Skeletal muscle tissue (tissue), 4 donors: ENCODE measurements around the gene SKOR2. TPM values are rescaled to one million over a fixed set of nuclear protein-coding genes. Genes with fewer than 3 reads are reported as not detected.

ENCODE experiments used
- H3K27ac ChIP-seq: one replicate; pipeline ENCODE4 v1.7.0; 2013; ENCODE audit warnings: mild to moderate bottlenecking, low read depth, low read length, inconsistent platforms
- H3K27me3 ChIP-seq, 3 donors: one replicate each; pipeline ENCODE4 v1.7.0; 2013; ENCODE audit warnings: low read length in 3 of 3; ENCODE audit not compliant: control insufficient read depth in 3 of 3, insufficient read depth in 3 of 3
- H3K36me3 ChIP-seq, 3 donors: one replicate each; pipeline ENCODE4 v1.7.0; 2013; ENCODE audit warnings: low read length in 3 of 3; ENCODE audit not compliant: control insufficient read depth in 3 of 3, insufficient read depth in 3 of 3
- H3K4me1 ChIP-seq, 3 donors: one replicate each; pipeline ENCODE4 v1.7.0; 2013; ENCODE audit warnings: low read length in 3 of 3, mild to moderate bottlenecking in 3 of 3; ENCODE audit not compliant: control insufficient read depth in 3 of 3, insufficient read depth in 3 of 3
- H3K4me3 ChIP-seq, 3 donors: one replicate each; pipeline ENCODE4 v1.7.0; 2013; ENCODE audit warnings: low read length in 3 of 3
- H3K9ac ChIP-seq, 3 donors: one replicate each; pipeline ENCODE4 v1.7.0; 2013; ENCODE audit warnings: low read length in 3 of 3, mild to moderate bottlenecking in 3 of 3, moderate library complexity in 2 of 3, low read depth in 1 of 3
- H3K9me3 ChIP-seq, 3 donors: one replicate each; pipeline ENCODE4 v1.7.0; 2013; ENCODE audit warnings: low read length in 3 of 3; ENCODE audit not compliant: control insufficient read depth in 3 of 3
- total RNA-seq: library from RNA; depleted of rRNA; stranded (reverse); fragments of >200 nt; gene quantifications from one replicate; pipeline ENCODE4 v1.2.3, GENCODE V29; 2014
- donor health status: Osteomylitis.

Gene SKOR2, protein sequence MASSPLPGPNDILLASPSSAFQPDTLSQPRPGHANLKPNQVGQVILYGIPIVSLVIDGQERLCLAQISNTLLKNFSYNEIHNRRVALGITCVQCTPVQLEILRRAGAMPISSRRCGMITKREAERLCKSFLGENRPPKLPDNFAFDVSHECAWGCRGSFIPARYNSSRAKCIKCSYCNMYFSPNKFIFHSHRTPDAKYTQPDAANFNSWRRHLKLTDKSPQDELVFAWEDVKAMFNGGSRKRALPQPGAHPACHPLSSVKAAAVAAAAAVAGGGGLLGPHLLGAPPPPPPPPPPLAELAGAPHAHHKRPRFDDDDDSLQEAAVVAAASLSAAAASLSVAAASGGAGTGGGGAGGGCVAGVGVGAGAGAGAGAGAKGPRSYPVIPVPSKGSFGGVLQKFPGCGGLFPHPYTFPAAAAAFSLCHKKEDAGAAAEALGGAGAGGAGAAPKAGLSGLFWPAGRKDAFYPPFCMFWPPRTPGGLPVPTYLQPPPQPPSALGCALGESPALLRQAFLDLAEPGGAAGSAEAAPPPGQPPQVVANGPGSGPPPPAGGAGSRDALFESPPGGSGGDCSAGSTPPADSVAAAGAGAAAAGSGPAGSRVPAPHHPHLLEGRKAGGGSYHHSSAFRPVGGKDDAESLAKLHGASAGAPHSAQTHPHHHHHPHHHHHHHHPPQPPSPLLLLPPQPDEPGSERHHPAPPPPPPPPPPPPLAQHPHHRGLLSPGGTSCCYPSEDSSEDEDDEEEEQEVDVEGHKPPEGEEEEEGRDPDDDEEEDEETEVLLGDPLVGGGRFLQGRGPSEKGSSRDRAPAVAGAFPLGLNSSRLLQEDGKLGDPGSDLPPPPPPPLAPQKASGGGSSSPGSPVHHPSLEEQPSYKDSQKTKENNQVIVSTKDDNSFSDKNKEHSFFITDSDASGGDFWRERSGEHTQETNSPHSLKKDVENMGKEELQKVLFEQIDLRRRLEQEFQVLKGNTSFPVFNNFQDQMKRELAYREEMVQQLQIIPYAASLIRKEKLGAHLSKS
- not detected for total RNA-seq

DNA sequence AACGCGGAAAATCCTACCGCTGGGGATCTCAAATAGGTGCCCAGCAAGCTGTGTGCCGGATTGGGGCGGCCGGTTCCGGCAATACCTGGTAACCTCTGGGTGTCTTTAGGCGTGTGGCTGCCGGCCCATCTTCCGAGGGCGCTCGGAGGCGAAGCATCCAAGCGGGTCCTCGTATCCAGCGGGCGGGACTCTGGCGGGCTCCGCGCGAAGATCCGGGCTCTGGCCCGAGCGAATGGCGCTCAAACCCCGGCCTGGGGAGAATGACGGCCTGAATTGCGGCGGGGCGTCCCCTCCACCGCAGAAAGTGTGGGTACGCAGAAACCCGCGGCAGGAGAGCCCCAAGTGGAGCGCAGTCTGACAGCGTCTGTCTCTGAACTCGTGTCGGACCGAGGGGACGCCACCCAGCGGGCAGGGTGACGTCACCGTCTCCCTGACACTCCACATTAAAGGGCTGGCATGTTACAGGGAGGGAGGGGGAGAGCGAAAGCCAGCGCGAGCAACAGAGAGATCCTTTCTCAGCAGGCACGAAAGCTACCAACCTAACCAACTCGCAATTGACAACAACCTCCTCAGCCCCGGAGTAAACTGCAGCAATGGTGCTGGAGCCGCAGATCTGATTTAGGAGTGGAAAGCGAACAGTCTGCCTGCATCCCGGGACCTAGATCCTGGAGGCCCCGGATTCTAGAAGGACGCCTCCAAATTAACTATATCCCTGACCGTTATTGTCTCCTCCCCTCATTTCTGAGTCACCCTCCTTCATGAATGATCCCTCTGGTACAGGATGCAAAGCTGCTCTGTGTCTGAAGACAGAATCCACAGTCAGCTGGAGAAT lies at the start of gene SKOR2:
SKOR2 (minus strand) TSS at position 372 of the 832 bp plus-strand sequence. CDS start 2,477 bp downstream, outside the sequence.
- Histone ChIP-seq H3K4me1 (peaks cover 0 to 7% (median 3%) of the 10 kb centered on the region in 3 donors), H3K27me3 (peaks cover 78 to 81% (median 78%) of the 10 kb centered on the region in 3 donors), H3K27ac (no peak within 1 kb of the TSS), H3K4me3 (peak within 1 kb of the TSS in 1 of 3 donors; percentile 6), H3K36me3 (no peaks in the 10 kb centered on the region), H3K9ac (no peak within 1 kb of the TSS), H3K9me3 (peaks cover 0 to 3% (median 0%) of the 10 kb centered on the region in 3 donors)

DNA sequence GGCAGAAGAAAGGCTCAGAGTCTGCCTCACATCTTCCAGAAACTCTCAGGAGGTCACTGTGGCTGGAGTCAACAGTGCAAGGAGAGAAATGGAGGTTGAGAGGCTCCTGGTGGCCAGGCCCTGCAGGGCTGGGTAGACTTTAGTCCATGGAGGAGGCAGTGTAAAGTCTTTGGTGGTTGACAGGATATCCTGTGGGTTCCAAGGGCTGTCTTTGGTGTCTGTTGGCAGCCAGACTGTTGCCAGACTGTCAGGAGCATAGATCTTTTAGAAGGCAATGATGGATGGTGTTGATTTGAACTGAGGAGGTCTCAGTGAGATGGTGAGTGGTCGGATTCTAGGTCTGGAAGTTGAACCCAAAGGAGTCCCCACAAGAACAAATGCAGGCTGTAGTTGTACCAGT lies 45.0 kb upstream of the SKOR2 start:
- no peak overlapping the region for H3K4me3 ChIP-seq
- H3K27me3 ChIP-seq, result peaks cover 0 to 9% (median 4%) of the 10 kb centered on the region in 3 donors
- no peak overlapping the region for H3K27ac ChIP-seq
- no peaks in the 10 kb centered on the region for H3K4me1 ChIP-seq
- no peaks in the 10 kb centered on the region for H3K9me3 ChIP-seq
- H3K9ac ChIP-seq, result no peak overlapping the region
- no peaks in the 10 kb centered on the region for H3K36me3 ChIP-seq

DNA sequence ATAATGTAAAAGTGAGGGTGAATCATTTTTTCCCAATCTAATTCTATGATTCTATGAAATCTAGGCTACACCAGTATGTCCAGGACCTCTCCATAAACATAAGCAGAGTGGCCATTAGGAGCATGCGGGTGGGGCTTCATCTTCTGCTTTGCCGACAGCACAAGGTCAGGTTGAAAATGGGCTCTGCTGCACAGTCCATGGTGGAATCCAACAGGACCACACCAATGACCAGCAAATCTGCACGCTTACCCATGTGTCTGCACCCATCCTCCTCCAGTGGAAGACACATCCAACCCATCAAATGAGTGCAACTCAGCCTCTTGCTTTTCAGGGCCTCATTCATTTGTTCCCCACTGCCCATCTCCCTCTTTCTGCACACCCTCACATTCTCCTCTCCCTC lies 43.3 kb upstream of the SKOR2 start:
- H3K27me3 ChIP-seq, result peaks cover 3 to 9% (median 4%) of the 10 kb centered on the region in 3 donors

DNA sequence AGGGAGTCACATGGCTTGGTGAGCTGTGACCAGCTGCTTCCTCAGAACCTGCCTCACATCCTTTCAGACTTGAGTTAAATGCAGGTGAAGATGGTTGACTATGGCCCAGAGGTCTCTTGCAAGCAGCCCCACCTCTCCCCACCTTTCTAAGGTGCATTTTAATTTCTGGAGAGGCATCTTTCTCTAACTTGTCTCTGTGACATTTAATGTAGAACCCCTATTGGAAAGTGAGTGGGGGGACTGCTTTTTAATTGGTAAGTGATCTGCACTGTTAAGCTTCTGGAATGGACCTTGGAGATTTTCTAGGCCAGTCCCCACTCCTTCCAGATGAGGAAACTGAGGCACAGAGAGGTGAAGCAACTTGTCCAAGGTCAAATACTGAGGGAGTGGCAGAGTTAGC lies 37.3 kb upstream of the SKOR2 start:
- Histone ChIP-seq H3K27me3 (peaks cover 3 to 14% (median 11%) of the 10 kb centered on the region in 3 donors), H3K4me1 (no peaks in the 10 kb centered on the region), H3K27ac (no peak overlapping the region), H3K9me3 (no peaks in the 10 kb centered on the region), H3K36me3 (no peaks in the 10 kb centered on the region), H3K4me3 (no peak overlapping the region), H3K9ac (no peak overlapping the region)

More for the DNA sequence above, 43.3 kb upstream of the SKOR2 start:
- H3K36me3 ChIP-seq, result no peaks in the 10 kb centered on the region
- H3K9ac ChIP-seq, result no peak overlapping the region
- H3K27ac ChIP-seq, result no peak overlapping the region
- no peaks in the 10 kb centered on the region for H3K4me1 ChIP-seq
- H3K4me3 ChIP-seq, result no peak overlapping the region
- no peaks in the 10 kb centered on the region for H3K9me3 ChIP-seq

DNA sequence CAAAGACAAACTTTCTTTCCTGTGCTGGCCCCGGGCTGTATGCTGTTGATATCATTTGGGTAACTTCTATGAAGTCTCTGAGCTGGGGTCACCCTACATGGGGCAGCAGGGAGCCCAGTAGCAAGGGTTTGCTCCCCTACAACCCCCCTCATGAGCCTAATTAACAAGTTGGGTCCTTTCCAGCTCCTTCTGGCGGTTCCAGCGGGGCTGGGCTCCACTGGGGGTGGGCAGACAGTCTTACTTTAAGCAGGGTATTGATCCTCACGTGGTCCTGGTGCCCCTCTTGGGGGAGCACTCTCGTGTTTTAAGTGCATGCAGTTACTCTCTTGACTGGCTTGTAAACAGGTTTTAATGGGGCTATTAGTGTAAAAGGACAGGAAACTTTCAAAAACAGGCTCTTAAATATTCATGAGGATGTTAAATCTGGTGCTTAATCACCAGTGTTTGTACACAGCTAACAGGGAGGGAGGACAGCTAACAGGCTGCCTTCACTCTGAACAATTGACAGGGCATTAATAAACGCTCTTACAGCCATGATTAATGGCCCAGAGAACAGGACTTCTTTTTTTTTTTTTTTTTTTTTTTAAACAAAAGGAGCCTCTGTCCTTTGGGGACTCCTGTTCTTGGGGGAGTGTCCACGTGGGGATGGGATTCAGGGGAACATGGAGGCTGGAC lies 36.6 kb upstream of the SKOR2 start:
- no peak overlapping the region for H3K27ac ChIP-seq
- H3K9me3 ChIP-seq, result no peaks in the 10 kb centered on the region
- H3K9ac ChIP-seq, result no peak overlapping the region
- H3K4me1 ChIP-seq, result no peaks in the 10 kb centered on the region
- no peak overlapping the region for H3K4me3 ChIP-seq
- H3K27me3 ChIP-seq, result peaks cover 3 to 10% (median 9%) of the 10 kb centered on the region in 3 donors
- H3K36me3 ChIP-seq, result no peaks in the 10 kb centered on the region

DNA sequence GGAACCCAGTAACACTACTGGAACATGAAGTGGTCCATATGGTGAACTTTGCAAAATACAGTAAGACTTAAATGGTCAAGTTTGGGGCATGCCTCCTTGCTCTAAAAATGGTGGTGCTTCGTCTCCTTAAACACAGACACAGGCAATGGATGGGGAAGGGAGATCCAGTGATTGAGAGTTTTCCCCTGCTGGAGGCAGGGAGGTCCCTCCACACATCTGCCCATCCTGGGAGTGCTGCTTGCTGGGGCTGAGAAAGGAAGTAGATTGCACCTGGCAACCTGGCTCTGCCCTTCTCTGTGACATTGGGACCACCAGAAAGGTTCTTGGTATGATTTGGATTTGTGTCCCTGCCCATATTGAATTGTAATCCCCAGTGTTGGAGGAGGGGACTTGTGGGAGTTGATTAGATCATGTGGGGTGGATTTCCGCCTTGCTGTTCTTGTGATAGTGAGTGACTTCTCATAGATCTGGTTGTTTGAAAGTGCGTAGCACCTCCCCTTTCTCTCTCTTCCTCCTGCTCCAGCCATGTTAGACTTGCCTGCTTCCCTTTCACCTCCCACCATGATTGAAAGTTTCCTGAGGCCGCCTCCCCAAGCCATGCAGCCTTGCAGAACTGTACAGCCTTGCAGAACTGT lies 35.4 kb upstream of the SKOR2 start:
- Histone ChIP-seq H3K9me3 (no peaks in the 10 kb centered on the region), H3K4me3 (no peak overlapping the region), H3K27ac (no peak overlapping the region), H3K27me3 (peaks cover 3 to 10% (median 6%) of the 10 kb centered on the region in 3 donors), H3K36me3 (no peaks in the 10 kb centered on the region), H3K4me1 (no peaks in the 10 kb centered on the region), H3K9ac (no peak overlapping the region)

DNA sequence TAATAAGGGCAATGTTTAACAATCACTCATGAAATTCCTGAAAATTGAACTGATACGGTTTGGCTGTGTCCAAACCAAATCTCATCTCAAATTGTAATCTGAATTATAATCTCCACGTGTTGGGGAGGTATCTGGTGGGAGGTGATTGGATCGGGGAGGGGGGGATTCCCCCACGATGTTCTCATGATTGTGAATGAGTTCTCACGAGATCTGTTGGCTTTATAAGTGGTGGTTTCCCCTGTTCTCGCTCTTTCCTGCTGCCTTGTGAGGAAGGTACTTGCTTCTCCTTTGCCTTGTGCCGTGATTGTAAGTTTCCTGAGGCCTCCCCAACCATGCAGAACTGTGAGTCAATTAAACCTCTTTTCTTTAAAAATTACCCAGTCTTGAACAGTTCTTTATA lies 34.0 kb upstream of the SKOR2 start:
- no peaks in the 10 kb centered on the region for H3K9me3 ChIP-seq
- no peaks in the 10 kb centered on the region for H3K36me3 ChIP-seq
- H3K9ac ChIP-seq, result no peak overlapping the region
- peaks cover 0 to 10% (median 6%) of the 10 kb centered on the region in 3 donors for H3K27me3 ChIP-seq
- no peaks in the 10 kb centered on the region for H3K4me1 ChIP-seq
- no peak overlapping the region for H3K27ac ChIP-seq
- no peak overlapping the region for H3K4me3 ChIP-seq

DNA sequence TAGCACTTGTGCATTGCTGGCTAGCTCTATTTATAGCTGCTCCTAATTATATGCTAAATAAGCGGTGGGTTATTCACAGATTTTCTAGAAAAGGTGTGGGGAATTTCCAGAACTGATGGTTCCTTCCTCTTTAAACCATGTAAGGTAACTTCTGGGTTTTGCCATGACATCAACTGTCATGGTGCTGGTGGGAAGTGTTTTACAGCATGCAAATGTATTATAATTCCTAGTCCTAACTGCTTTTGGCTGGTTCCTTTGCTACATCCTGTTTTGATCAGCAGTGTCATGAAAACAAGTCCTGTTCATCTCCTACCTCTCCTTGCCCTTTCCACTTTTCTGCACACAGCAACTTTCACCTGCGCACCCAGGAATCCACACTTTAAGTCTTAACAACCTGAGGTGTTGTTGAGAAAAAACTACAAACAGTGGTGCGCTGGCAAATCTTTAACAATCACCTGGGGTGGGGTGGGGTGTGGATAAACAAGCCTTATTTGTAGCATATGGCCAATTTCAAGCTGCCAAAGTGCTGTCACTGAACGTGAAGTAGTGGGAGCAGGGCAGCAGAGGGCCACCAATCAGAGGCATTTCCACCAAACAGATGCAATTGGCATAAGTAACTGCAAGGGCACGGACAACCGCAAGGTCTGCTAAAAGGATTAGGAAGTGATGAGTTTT lies 33.4 kb upstream of the SKOR2 start:
- Histone ChIP-seq H3K9ac (no peak overlapping the region), H3K4me3 (no peak overlapping the region), H3K27me3 (peaks cover 0 to 10% (median 6%) of the 10 kb centered on the region in 3 donors), H3K9me3 (no peaks in the 10 kb centered on the region), H3K27ac (no peak overlapping the region), H3K4me1 (no peaks in the 10 kb centered on the region), H3K36me3 (no peaks in the 10 kb centered on the region)
